ENCODE results near the gene FYB1. TPM values are rescaled to one million over a fixed set of nuclear protein-coding genes. Genes with fewer than 3 reads are reported as not detected.

FYB1 gene
- total and polyA plus RNA-seq, 9 donors: 1.1 to 12.4 (median 3.6) TPM

GRCh38 chr5:39254671-39255070 is 35.3 kb upstream of the FYB1 start:
- DNase-seq: no peak
- H3K36me3 ChIP-seq: no peaks in the 10 kb centered on the region
- H3K9me3 ChIP-seq: no peaks in the 10 kb centered on the region
- TF ChIP-seq CTCF (IDR thresholded peaks at IDR 0.05) (no peak), POLR2A (IDR thresholded peaks at IDR 0.05) (no peak), EP300 (IDR thresholded peaks at IDR 0.05) (no peak)
- no peaks in the 10 kb centered on the region for H3K27me3 ChIP-seq
- no peaks in the 10 kb centered on the region for H3K4me1 ChIP-seq (ENCODE audit: insufficient read depth)
- intact Hi-C loops (cut with DNase I): no loop called here
- no peak overlapping the region for H3K27ac ChIP-seq
- H3K4me3 ChIP-seq: no peak overlapping the region

- no peaks in the 10 kb centered on the region for H3K4me1 ChIP-seq (ENCODE audit: insufficient read depth)
- intact Hi-C loops (cut with DNase I): no loop called here
- no peaks in the 10 kb centered on the region for H3K36me3 ChIP-seq
- H3K9me3 ChIP-seq: no peaks in the 10 kb centered on the region
- TF ChIP-seq POLR2A (IDR thresholded peaks at IDR 0.05): no peak
- no peak for TF ChIP-seq EP300 (IDR thresholded peaks at IDR 0.05)
- no peak for TF ChIP-seq CTCF (IDR thresholded peaks at IDR 0.05)
- DNase-seq: no peak
- no peak overlapping the region for H3K27ac ChIP-seq
- no peak overlapping the region for H3K4me3 ChIP-seq
- no peaks in the 10 kb centered on the region for H3K27me3 ChIP-seq
Observed at GRCh38 chr5:39253196-39253595, 33.8 kb upstream of the FYB1 start.

- TF ChIP-seq EP300 (IDR thresholded peaks at IDR 0.05) (no peak), CTCF (IDR thresholded peaks at IDR 0.05) (no peak), POLR2A (IDR thresholded peaks at IDR 0.05) (no peak)
- H3K27me3 ChIP-seq: no peaks in the 10 kb centered on the region
- H3K4me1 ChIP-seq (ENCODE audit: insufficient read depth): no peaks in the 10 kb centered on the region
- no peaks in the 10 kb centered on the region for H3K36me3 ChIP-seq
- no peak overlapping the region for H3K4me3 ChIP-seq
- intact Hi-C loops (cut with DNase I): no loop called here
- WGBS, 3 donors: 60 to 69% (median 64%) methylated on average over 1 of the region's 1 CpG
- H3K27ac ChIP-seq: no peak overlapping the region
- DNase-seq: no peak
- no peaks in the 10 kb centered on the region for H3K9me3 ChIP-seq
Observed at GRCh38 chr5:39249564-39250274, 30.4 kb upstream of the FYB1 start.

GRCh38 chr5:39249069-39249468 is 29.7 kb upstream of the FYB1 start:
- Histone ChIP-seq H3K4me1 (ENCODE audit: insufficient read depth) (no peaks in the 10 kb centered on the region), H3K27me3 (no peaks in the 10 kb centered on the region), H3K4me3 (no peak overlapping the region), H3K9me3 (no peaks in the 10 kb centered on the region), H3K36me3 (no peaks in the 10 kb centered on the region), H3K27ac (no peak overlapping the region)
- WGBS, 3 donors: 72 to 86% (median 82%) methylated on average over 1 of the region's 1 CpG
- intact Hi-C loops (cut with DNase I): no loop called here
- no peak for TF ChIP-seq POLR2A (IDR thresholded peaks at IDR 0.05)
- no peak for TF ChIP-seq EP300 (IDR thresholded peaks at IDR 0.05)
- no peak for TF ChIP-seq CTCF (IDR thresholded peaks at IDR 0.05)
- DNase-seq: no peak
